Activated CD8-positive, alpha-beta T cell treated with anti-CD3 and anti-CD28 coated beads, Interleukin-2, amount 10 ng/mL, durations not matched to agents 7 days and 5 days (primary cell): ENCODE results near the gene FAM174C. TPM values are rescaled to one million over a fixed set of nuclear protein-coding genes. Genes with fewer than 3 reads are reported as not detected.

Source experiments
- ATAC-seq: fragments of 150-1000 bp; cut with Tn5 transposase; one replicate; pipeline ENCODE4 v1.10.0; 2021; ENCODE audit warnings: moderate library complexity
- CTCF ChIA-PET: fragments of 350-600 bp; sonication (Branson Sonifier 250); formaldehyde crosslinking; loops from one replicate; lab custom pipeline; 2021; ENCODE audit warnings: antibody characterized with exemption; lab: Charles Lee
- POLR2A ChIA-PET: fragments of 350-600 bp; sonication (Branson Sonifier 250); formaldehyde crosslinking; loops from one replicate; lab custom pipeline; 2021; ENCODE audit warnings: antibody characterized with exemption; lab: Charles Lee
- DNase-seq: peaks from one replicate; pipeline ENCODE4 v3.0.0-alpha.2; 2020
- H3K27ac Mint-ChIP-seq: one replicate; pipeline ENCODE4 v1.8.0; 2021; ENCODE audit warnings: mild to moderate bottlenecking, mixed read lengths
- H3K27me3 Mint-ChIP-seq: one replicate; pipeline ENCODE4 v1.8.0; 2021; ENCODE audit warnings: low read depth, mixed read lengths
- H3K36me3 Mint-ChIP-seq: one replicate; pipeline ENCODE4 v1.8.0; 2021; ENCODE audit warnings: low read depth, mixed read lengths
- H3K4me1 Mint-ChIP-seq: one replicate; pipeline ENCODE4 v1.8.0; 2021; ENCODE audit warnings: low read depth, mixed read lengths
- H3K4me3 Mint-ChIP-seq: one replicate; pipeline ENCODE4 v1.8.0; 2021; ENCODE audit warnings: mild to moderate bottlenecking, mixed read lengths
- H3K9me3 Mint-ChIP-seq: one replicate; pipeline ENCODE4 v1.8.0; 2022; ENCODE audit warnings: mixed read lengths; ENCODE audit not compliant: insufficient read depth
- total RNA-seq, 2 experiments: library from RNA; stranded (reverse); gene quantifications; one replicate each; pipeline ENCODE4 v1.2.3, GENCODE V29; 2021

The FAM174C gene
- total RNA-seq, 2 experiments from 2014 or later: 57.1 TPM

DNA sequence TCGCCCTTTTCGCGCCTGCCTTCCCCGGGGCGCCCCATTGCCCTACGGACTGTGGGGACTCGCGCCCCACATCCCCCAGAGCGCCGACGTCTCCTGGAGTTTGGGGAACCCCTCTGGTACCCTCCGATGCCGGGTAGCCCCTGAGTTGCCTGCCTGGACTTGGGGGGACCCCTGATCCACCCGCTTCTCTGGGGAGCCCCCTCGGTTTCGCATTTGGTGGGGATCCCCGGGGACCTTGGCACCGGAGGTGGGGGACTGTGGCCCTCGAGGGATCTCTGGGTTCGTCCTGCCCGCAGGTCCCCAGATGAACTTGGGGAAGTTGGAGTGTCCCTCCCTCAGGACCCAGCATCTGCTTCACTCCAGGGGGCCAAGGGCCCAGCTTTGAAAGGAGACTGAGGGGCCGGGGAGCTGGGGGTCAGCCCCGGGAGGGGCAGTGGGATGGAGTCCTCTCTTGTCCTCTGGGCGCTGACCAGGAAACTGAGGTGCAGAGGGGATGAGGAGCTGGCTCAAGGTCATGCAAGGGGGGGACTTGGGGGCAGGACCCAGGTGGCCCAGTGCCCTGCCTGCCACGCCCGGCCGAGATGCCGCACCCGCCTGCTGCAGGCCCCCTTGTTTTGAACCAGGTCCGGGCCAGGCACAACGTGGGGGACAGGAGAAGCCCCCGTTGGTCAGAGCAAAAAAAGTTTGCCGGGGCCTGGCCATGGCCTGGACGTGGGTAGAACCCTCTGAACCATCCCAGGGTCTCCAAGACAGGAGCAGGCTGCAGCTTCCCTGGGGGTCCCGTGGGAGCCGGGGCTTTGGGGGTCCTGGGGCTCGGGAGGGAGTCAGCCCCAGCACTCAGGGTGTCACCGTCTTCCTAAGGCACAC lies 11.4 kb downstream of the FAM174C start:
- H3K4me1 Mint-ChIP-seq: peaks cover 8% of the 10 kb centered on the region
- H3K9me3 Mint-ChIP-seq: no peaks in the 10 kb centered on the region
- H3K27ac Mint-ChIP-seq: no peak overlapping the region
- POLR2A ChIA-PET: no interaction called here
- CTCF ChIA-PET: no interaction called here
- peaks cover 25% of the 10 kb centered on the region for H3K27me3 Mint-ChIP-seq
- ATAC-seq (no peak), DNase-seq (no peak)
- H3K36me3 Mint-ChIP-seq: no peaks in the 10 kb centered on the region
- H3K4me3 Mint-ChIP-seq: peak overlapping the region; percentile 36

DNA sequence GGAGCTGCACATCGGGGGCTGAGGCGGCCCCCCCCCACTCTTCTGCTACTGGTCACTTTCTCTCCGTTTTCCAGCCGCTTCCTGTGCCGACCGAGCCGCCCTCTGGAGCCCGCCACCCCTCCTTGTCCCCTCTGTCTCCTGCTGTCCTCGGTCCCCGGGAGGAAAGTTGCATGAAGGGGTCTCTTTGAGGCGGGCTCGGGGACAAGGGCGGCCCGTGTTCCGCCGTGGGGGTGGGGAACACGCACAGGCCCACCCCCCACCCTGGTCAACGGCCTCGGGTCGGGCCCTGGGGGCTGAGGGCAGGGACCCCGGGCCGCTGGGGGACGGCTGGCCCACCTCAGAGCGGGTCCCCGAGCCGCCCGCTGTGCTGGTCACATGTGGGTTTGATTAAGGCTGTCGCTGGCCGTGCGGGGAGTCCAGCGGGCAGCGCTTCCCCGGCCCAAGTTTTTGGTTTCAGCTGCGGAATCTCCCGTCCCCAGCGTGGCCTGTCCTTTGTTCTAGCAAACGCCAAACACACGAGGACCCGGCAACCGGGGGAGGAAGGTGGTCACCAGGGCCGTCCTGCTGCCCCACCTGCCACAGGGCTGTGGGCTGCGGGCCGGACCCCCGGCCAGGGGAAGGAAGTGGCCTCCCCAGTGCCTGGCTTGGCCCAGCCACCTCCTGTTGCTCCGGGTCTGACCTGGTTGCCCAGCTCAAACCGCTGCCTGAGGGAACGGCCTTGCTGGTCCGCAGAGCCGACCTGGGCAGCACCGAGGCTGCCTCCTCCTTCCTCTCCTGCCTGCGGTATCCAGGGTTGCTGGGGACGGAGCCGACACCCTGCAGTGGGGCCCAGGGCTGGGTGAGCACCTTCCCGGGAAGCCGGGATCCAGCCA lies 12.3 kb downstream of the FAM174C start:
- no peak for ATAC-seq
- Mint-ChIP-seq H3K4me1 (peaks cover 7% of the 10 kb centered on the region), H3K36me3 (no peaks in the 10 kb centered on the region), H3K4me3 (no peak overlapping the region), H3K27me3 (peaks cover 25% of the 10 kb centered on the region), H3K9me3 (no peaks in the 10 kb centered on the region), H3K27ac (no peak overlapping the region)
- DNase-seq: no peak
- ChIA-PET POLR2A (no interaction called here), CTCF (no interaction called here)

DNA sequence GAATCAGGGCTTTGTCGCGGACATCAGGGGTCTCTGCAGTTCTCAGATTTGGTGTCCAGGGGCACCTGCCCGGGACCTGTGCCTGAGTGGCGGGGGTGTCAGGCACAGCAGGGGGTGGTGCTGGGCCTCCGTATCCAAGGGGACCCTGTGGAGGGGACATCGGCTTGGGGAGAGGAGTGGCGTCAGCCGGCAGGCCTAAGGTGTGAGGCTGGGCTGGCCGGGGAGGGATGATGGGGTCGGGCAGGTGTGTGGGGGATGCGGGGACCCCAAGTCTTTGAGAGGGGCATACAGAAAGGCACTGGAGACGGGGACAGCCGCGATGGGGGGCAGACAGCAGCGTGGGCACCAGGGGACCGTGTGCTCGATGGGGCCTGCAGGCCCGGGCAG lies 12.9 kb downstream of the FAM174C start:
- Mint-ChIP-seq H3K4me3 (no peak overlapping the region), H3K27ac (no peak overlapping the region), H3K27me3 (peaks cover 25% of the 10 kb centered on the region), H3K4me1 (peaks cover 7% of the 10 kb centered on the region), H3K36me3 (no peaks in the 10 kb centered on the region), H3K9me3 (no peaks in the 10 kb centered on the region)
- ATAC-seq (no peak), DNase-seq (no peak)
- POLR2A ChIA-PET: no interaction called here
- CTCF ChIA-PET: no interaction called here

- H3K4me3 Mint-ChIP-seq: no peak overlapping the region
- no peak for ATAC-seq
- no peak for DNase-seq
- peaks cover 7% of the 10 kb centered on the region for H3K4me1 Mint-ChIP-seq
- no peak overlapping the region for H3K27ac Mint-ChIP-seq
- H3K36me3 Mint-ChIP-seq: no peaks in the 10 kb centered on the region
- ChIA-PET CTCF (no interaction called here), POLR2A (no interaction called here)
- H3K27me3 Mint-ChIP-seq: peaks cover 25% of the 10 kb centered on the region
- no peaks in the 10 kb centered on the region for H3K9me3 Mint-ChIP-seq
These were observed 13.7 kb downstream of the FAM174C start for GRCh38 chr19:1288833-1289685.

- H3K4me3 Mint-ChIP-seq: no peak overlapping the region
- no peaks in the 10 kb centered on the region for H3K9me3 Mint-ChIP-seq
- H3K27ac Mint-ChIP-seq: no peak overlapping the region
- no peak for DNase-seq
- CTCF ChIA-PET: no interaction called here
- H3K36me3 Mint-ChIP-seq: no peaks in the 10 kb centered on the region
- ATAC-seq: no peak
- peaks cover 7% of the 10 kb centered on the region for H3K4me1 Mint-ChIP-seq
- peaks cover 19% of the 10 kb centered on the region for H3K27me3 Mint-ChIP-seq
- POLR2A ChIA-PET: no interaction called here
These were observed 14.3 kb downstream of the FAM174C start for GRCh38 chr19:1289686-1290025.

DNA sequence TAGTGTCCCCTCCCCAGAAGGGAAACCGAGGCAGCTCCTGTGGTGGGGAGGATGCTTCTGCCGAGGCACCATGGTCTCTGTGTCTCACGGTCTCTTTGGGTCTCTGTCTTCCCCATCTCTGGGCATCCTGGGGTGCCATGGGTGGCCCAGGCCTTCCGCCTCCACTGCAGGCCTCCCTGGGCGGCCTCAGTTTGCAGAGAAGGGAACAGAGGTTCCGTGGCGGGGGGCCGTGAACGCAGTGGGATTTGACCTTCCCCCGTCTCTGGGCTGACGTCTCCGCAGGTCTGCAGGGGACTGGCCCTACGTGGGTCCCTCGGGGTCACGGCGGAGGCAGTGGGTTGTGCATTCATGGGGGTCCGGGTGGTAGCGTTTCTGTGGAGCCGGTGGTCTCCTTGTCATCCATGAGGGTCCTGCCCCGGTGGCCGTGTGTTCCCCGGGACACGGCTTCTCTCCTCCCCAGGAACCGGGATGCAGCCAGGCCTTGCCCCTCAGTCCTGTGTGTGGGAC lies 14.9 kb downstream of the FAM174C start:
- H3K4me3 Mint-ChIP-seq: no peak overlapping the region
- peaks cover 13% of the 10 kb centered on the region for H3K27me3 Mint-ChIP-seq
- DNase-seq: no peak
- CTCF ChIA-PET: no interaction called here
- H3K27ac Mint-ChIP-seq: no peak overlapping the region
- H3K4me1 Mint-ChIP-seq: peaks cover 2% of the 10 kb centered on the region
- no peak for ATAC-seq
- POLR2A ChIA-PET: no interaction called here
- H3K9me3 Mint-ChIP-seq: no peaks in the 10 kb centered on the region
- H3K36me3 Mint-ChIP-seq: no peaks in the 10 kb centered on the region

DNA sequence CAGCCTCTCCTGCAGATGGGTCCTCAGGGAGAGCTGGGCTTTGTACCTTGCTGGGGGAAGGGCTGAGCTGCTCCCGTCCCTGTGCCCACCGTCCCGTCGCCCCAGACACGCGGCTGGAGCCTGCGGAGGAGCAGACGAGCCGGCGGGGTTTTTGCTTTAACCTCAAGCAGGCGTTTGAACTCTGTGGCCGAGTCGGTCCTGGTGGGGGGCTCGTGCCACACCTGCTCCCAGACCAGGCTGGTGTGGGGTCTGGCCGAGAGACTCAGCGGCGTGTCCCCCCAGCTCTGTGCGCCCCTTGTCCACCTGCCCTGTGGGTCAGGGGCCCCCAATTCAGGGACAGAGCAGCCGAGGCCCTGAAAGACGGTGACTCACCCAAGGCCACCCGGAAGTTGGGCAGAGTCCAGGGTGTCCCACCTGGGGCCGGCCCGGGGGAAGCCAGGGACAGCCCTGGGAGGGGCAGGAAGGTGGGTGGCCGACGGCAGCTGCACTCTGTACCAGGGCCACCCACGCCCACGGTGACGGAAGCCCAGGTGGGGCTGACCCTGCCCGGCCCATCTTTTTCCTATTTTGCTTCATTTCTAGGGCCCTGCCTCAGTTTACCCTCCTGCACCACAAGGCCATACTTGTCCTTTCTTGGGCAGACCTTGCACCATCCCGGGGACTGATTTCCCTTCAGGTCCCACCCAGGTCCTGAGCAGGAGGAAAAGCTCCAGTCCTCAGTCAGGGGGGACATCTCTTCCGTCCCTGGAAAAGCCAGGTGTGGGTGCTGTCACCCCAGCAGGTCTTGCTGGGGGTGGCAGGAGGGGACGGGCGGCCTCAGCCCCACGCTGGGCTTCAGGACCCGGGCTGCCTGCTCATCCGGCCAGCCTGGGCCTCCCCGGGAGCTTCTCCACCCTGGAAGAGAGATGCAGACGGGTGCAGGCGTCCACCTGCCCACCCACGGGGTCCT lies 15.6 kb downstream of the FAM174C start:
- H3K4me3 Mint-ChIP-seq: no peak overlapping the region
- H3K27ac Mint-ChIP-seq: no peak overlapping the region
- ATAC-seq: no peak
- no peak for DNase-seq
- H3K36me3 Mint-ChIP-seq: no peaks in the 10 kb centered on the region
- CTCF ChIA-PET: no interaction called here
- no peaks in the 10 kb centered on the region for H3K9me3 Mint-ChIP-seq
- POLR2A ChIA-PET: no interaction called here
- peaks cover 2% of the 10 kb centered on the region for H3K4me1 Mint-ChIP-seq
- H3K27me3 Mint-ChIP-seq: peaks cover 12% of the 10 kb centered on the region

GRCh38 chr19:1291761-1292418 lies 16.6 kb downstream of the FAM174C start:
- H3K36me3 Mint-ChIP-seq: no peaks in the 10 kb centered on the region
- no peaks in the 10 kb centered on the region for H3K9me3 Mint-ChIP-seq
- no peaks in the 10 kb centered on the region for H3K4me1 Mint-ChIP-seq
- DNase-seq (no peak), ATAC-seq (no peak)
- H3K27me3 Mint-ChIP-seq: peaks cover 7% of the 10 kb centered on the region
- ChIA-PET CTCF (no interaction called here), POLR2A (no interaction called here)
- H3K4me3 Mint-ChIP-seq: no peak overlapping the region
- H3K27ac Mint-ChIP-seq: no peak overlapping the region

- no peaks in the 10 kb centered on the region for H3K36me3 Mint-ChIP-seq
- ATAC-seq (no peak), DNase-seq (no peak)
- CTCF ChIA-PET: no interaction called here
- H3K4me3 Mint-ChIP-seq: no peak overlapping the region
- no peak overlapping the region for H3K27ac Mint-ChIP-seq
- no peaks in the 10 kb centered on the region for H3K9me3 Mint-ChIP-seq
- peaks cover 7% of the 10 kb centered on the region for H3K27me3 Mint-ChIP-seq
- POLR2A ChIA-PET: no interaction called here
- no peaks in the 10 kb centered on the region for H3K4me1 Mint-ChIP-seq
These were observed 17.3 kb downstream of the FAM174C start for GRCh38 chr19:1292419-1293151.
